HepG2 (cell line): ENCODE results near the gene PSME3IP1. TPM values are rescaled to one million over a fixed set of nuclear protein-coding genes. Genes with fewer than 3 reads are reported as not detected.

Source experiments
- ATF4 ChIP-seq, 2 experiments: fragments of 450-650 bp in 1 of 2; sonication (generic) in 1 of 2; formaldehyde crosslinking; IDR thresholded peaks; 2 replicates each; pipeline versions ENCODE4 v1.5.0 to v1.8.0; 2020 to 2022; ENCODE audit warnings: mild to moderate bottlenecking in 1 of 2, missing genetic modification reagents in 1 of 2
- ATF7-NPFF ChIP-seq: sonication (generic); formaldehyde crosslinking; IDR thresholded peaks from 2 replicates; pipeline ENCODE4 v1.8.1; 2023; ENCODE audit warnings: mild to moderate bottlenecking, low read depth, missing genetic modification reagents, moderate library complexity
- CBX5 ChIP-seq: sonication (generic); formaldehyde crosslinking; IDR thresholded peaks from 2 replicates; pipeline ENCODE4 v1.4.0; 2020; ENCODE audit warnings: missing genetic modification reagents, borderline replicate concordance
- FOSL1 ChIP-seq: sonication (generic); formaldehyde crosslinking; IDR thresholded peaks from 2 replicates; pipeline ENCODE4 v1.9.0; 2021; ENCODE audit warnings: missing genetic modification reagents, borderline replicate concordance
- GRHL1 ChIP-seq: sonication (generic); formaldehyde crosslinking; conservative IDR thresholded peaks from 2 replicates; pipeline ENCODE4 v1.8.0; 2022; ENCODE audit warnings: missing genetic modification reagents
- KAT2B ChIP-seq: fragments of 150-350 bp; IDR thresholded peaks from 2 replicates; pipeline ENCODE4 v1.6.1; 2014; ENCODE audit warnings: low read depth, low read length, borderline replicate concordance
- LCORL ChIP-seq, 2 experiments: fragments of 450-650 bp in 1 of 2; sonication (generic) in 1 of 2; formaldehyde crosslinking in 1 of 2; IDR thresholded peaks; 2 replicates each; pipeline versions ENCODE4 v1.5.0 to v1.6.1; 2017 to 2020; ENCODE audit warnings: antibody characterized with exemption in 1 of 2, missing genetic modification reagents in 1 of 2
- MAFK ChIP-seq, 2 experiments: IDR thresholded peaks in 1 of 2; conservative IDR thresholded peaks in 1 of 2; 2 replicates each; pipeline ENCODE4 v1.6.1; 2011; ENCODE audit warnings: improper control_type of control experiment in 2 of 2, low read length in 2 of 2
- MED13 ChIP-seq: sonication (generic); formaldehyde crosslinking; IDR thresholded peaks from 2 replicates; pipeline ENCODE4 v1.5.0; 2020; ENCODE audit warnings: missing genetic modification reagents
- NFRKB ChIP-seq: fragments of 450-650 bp; IDR thresholded peaks from 2 replicates; pipeline ENCODE4 v1.6.1; 2017
- NR2F6 ChIP-seq, 2 experiments: IDR thresholded peaks; 2 replicates each; pipeline ENCODE4 v1.6.1; 2016; ENCODE audit warnings: antibody characterized with exemption in 1 of 2, mild to moderate bottlenecking in 1 of 2
- PPARG ChIP-seq: conservative IDR thresholded peaks from 2 replicates; pipeline ENCODE4 v1.6.1; 2016; ENCODE audit warnings: missing biosample characterization, missing genetic modification reagents
- RFX5 ChIP-seq: IDR thresholded peaks from 2 replicates; pipeline ENCODE4 v1.6.1; 2011; ENCODE audit warnings: low read depth, low read length, improper control_type of control experiment
- SNAPC5 ChIP-seq: sonication (generic); formaldehyde crosslinking; IDR thresholded peaks from 2 replicates; pipeline ENCODE4 v1.8.1; 2023; ENCODE audit warnings: mild to moderate bottlenecking, missing genetic modification reagents, borderline replicate concordance
- SRSF4 ChIP-seq: fragments of 200-400 bp; formaldehyde crosslinking; IDR thresholded peaks from one replicate; pipeline ENCODE4 v1.6.1; 2018; ENCODE audit warnings: mild to moderate bottlenecking, low read depth, low read length, moderate library complexity; ENCODE audit not compliant: poor library complexity, severe bottlenecking
- STAG1 ChIP-seq: sonication (generic); formaldehyde crosslinking; IDR thresholded peaks from 2 replicates; pipeline ENCODE4 v1.4.0; 2020; ENCODE audit warnings: missing genetic modification reagents
- TFDP2 ChIP-seq: sonication (generic); formaldehyde crosslinking; IDR thresholded peaks from 2 replicates; pipeline ENCODE4 v1.4.0; 2020; ENCODE audit warnings: missing genetic modification reagents
- ZNF230 ChIP-seq: sonication (generic); formaldehyde crosslinking; IDR thresholded peaks from 2 replicates; pipeline ENCODE4 v1.4.0; 2020; ENCODE audit warnings: mild to moderate bottlenecking, missing genetic modification reagents
- ZNF34 ChIP-seq: sonication (generic); formaldehyde crosslinking; IDR thresholded peaks from 2 replicates; pipeline ENCODE4 v1.4.0; 2020; ENCODE audit warnings: mild to moderate bottlenecking, missing genetic modification reagents, borderline replicate concordance
- ZNF354B ChIP-seq: sonication (generic); formaldehyde crosslinking; IDR thresholded peaks from 2 replicates; pipeline ENCODE4 v1.8.0; 2022; ENCODE audit warnings: mild to moderate bottlenecking, missing genetic modification reagents
- ZNF460 ChIP-seq: sonication (generic); formaldehyde crosslinking; IDR thresholded peaks from 2 replicates; pipeline ENCODE4 v1.5.1; 2020; ENCODE audit warnings: missing genetic modification reagents, mild to moderate bottlenecking, borderline replicate concordance
- ZNF546 ChIP-seq: sonication (generic); formaldehyde crosslinking; conservative IDR thresholded peaks from 2 replicates; pipeline ENCODE4 v1.8.1; 2023; ENCODE audit warnings: mild to moderate bottlenecking, missing genetic modification reagents
- ZNF564 ChIP-seq: sonication (generic); formaldehyde crosslinking; IDR thresholded peaks from 2 replicates; pipeline ENCODE4 v1.8.1; 2023; ENCODE audit warnings: mild to moderate bottlenecking, missing genetic modification reagents
- ZNF605 ChIP-seq: sonication (generic); formaldehyde crosslinking; IDR thresholded peaks from 2 replicates; pipeline ENCODE4 v1.8.0; 2022; ENCODE audit warnings: mild to moderate bottlenecking, missing genetic modification reagents
- ZNF746 ChIP-seq: sonication (generic); formaldehyde crosslinking; IDR thresholded peaks from 2 replicates; pipeline ENCODE4 v1.8.0; 2022; ENCODE audit warnings: mild to moderate bottlenecking, missing genetic modification reagents
- ZNF816 ChIP-seq: sonication (generic); formaldehyde crosslinking; IDR thresholded peaks from 2 replicates; pipeline ENCODE4 v1.8.0; 2022; ENCODE audit warnings: missing genetic modification reagents, mild to moderate bottlenecking, borderline replicate concordance
- ZSCAN29 ChIP-seq: sonication (generic); formaldehyde crosslinking; conservative IDR thresholded peaks from 2 replicates; pipeline ENCODE4 v1.4.0; 2020; ENCODE audit warnings: mild to moderate bottlenecking, missing genetic modification reagents
- polyA plus RNA-seq, 8 experiments: library from polyadenylated mRNA; depleted of rRNA in 3 of 8; stranded (reverse) in 7 of 8; unstranded in 1 of 8; fragments of >200 nt; fragmentation: Illumina TruSeq in 4 of 8; extraction: Trizol in 4 of 8; gene quantifications; 2 replicates each; pipeline versions ENCODE4 v1.2.1 to v1.2.3, GENCODE V29; 2011 to 2016; ENCODE audit warnings: low read depth in 4 of 8, missing spikeins in 1 of 8, mixed read lengths in 1 of 8; ENCODE audit not compliant: insufficient read depth in 1 of 8
- total RNA-seq, 5 experiments: library from RNA; depleted of rRNA; stranded (reverse); fragments of >200 nt; fragmentation: Illumina TruSeq; extraction: Trizol; gene quantifications; 2 replicates each; pipeline ENCODE4 v1.2.3, GENCODE V29; 2016; ENCODE audit warnings: low read depth in 1 of 5

PSME3IP1 gene
- total and polyA plus RNA-seq, 2 of the 13 experiments (the other 11 are each of a cell fraction or from before 2014, with no cell fraction given), result 90.8 to 99.8 TPM

GRCh38 chr16:57184887-57185445 lies 873 bp downstream of the PSME3IP1 start (continued):
- TF ChIP-seq ATF4 (CRISPR knock-in tag; IDR thresholded peaks at IDR 0.05), result peak in 1 of 2 experiments; percentile 32; a peak in 1 of 4 replicates
- TF ChIP-seq FOSL1 (CRISPR knock-in tag), result peak; percentile 16; the same call in 1 of the 2 replicates
- TF ChIP-seq TFDP2 (CRISPR knock-in tag), result no peak
- peak; percentile 16; the same call in 1 of the 2 replicates for TF ChIP-seq NR2F6 (IDR thresholded peaks at IDR 0.05)
- 0 out of 2 replicates have a peak, but pooled peaks have one; percentile 9 for TF ChIP-seq NR2F6 (CRISPR knock-in tag; IDR thresholded peaks at IDR 0.05)
- TF ChIP-seq ZNF460 (CRISPR knock-in tag), result no peak
- TF ChIP-seq ZNF605 (CRISPR knock-in tag), result no peak
- TF ChIP-seq MAFK (conservative IDR thresholded peaks at IDR 0.05 in 1 of 2, IDR thresholded peaks at IDR 0.05 in 1 of 2; ENCODE audit: low read length in 2 of 2), result peak; percentile 95 to 98
- TF ChIP-seq ZNF354B, result no peak
- TF ChIP-seq SRSF4, result no peak
- no peak for TF ChIP-seq SNAPC5 (CRISPR knock-in tag)
- TF ChIP-seq ATF7-NPFF (CRISPR knock-in tag), result no peak
- TF ChIP-seq ZNF230 (CRISPR knock-in tag), result no peak
- TF ChIP-seq GRHL1, result no peak
- 0 out of 2 replicates have a peak, but pooled peaks have one; percentile 4 for TF ChIP-seq MED13 (CRISPR knock-in tag)
- no peak for TF ChIP-seq LCORL (IDR thresholded peaks at IDR 0.05)
- peak; percentile 21; the same call in 1 of the 2 replicates for TF ChIP-seq LCORL (CRISPR knock-in tag; IDR thresholded peaks at IDR 0.05)
- 0 out of 2 replicates have a peak, but pooled peaks have one; percentile 14 for TF ChIP-seq ZSCAN29 (CRISPR knock-in tag)
- TF ChIP-seq ZNF816 (CRISPR knock-in tag), result 0 out of 2 replicates have a peak, but pooled peaks have one; percentile 83
- TF ChIP-seq NFRKB, result no peak
- TF ChIP-seq PPARG, result peak; percentile 82
- 0 out of 2 replicates have a peak, but pooled peaks have one; percentile 39 for TF ChIP-seq ZNF546 (CRISPR knock-in tag)
- TF ChIP-seq RFX5, result no peak
- no peak for TF ChIP-seq KAT2B
- TF ChIP-seq ZNF746, result no peak
- TF ChIP-seq STAG1 (CRISPR knock-in tag), result peak; percentile 3; the same call in 1 of the 2 replicates
- peak; percentile 44; the same call in 1 of the 2 replicates for TF ChIP-seq ZNF564 (CRISPR knock-in tag)
- TF ChIP-seq ZNF34, result no peak
- no peak for TF ChIP-seq CBX5 (CRISPR knock-in tag)
